A549 treated with Mapracorat at 1 μM for 4 hours (cell line): ENCODE results near the gene KHSRP. TPM values are rescaled to one million over a fixed set of nuclear protein-coding genes. Genes with fewer than 3 reads are reported as not detected.

Source experiments
- total RNA-seq: library from RNA; stranded (reverse); fragments of 200-300 nt; extraction: Qiagen RNA extraction; gene quantifications from 5 replicates; pipeline ENCODE4 v1.2.3, GENCODE V29; 2022

KHSRP gene, protein sequence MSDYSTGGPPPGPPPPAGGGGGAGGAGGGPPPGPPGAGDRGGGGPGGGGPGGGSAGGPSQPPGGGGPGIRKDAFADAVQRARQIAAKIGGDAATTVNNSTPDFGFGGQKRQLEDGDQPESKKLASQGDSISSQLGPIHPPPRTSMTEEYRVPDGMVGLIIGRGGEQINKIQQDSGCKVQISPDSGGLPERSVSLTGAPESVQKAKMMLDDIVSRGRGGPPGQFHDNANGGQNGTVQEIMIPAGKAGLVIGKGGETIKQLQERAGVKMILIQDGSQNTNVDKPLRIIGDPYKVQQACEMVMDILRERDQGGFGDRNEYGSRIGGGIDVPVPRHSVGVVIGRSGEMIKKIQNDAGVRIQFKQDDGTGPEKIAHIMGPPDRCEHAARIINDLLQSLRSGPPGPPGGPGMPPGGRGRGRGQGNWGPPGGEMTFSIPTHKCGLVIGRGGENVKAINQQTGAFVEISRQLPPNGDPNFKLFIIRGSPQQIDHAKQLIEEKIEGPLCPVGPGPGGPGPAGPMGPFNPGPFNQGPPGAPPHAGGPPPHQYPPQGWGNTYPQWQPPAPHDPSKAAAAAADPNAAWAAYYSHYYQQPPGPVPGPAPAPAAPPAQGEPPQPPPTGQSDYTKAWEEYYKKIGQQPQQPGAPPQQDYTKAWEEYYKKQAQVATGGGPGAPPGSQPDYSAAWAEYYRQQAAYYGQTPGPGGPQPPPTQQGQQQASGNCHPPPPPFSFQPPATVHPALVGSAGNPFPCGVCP
- 182 to 207 TPM (median 198 TPM) in 5 replicates for total RNA-seq

GRCh38 chr19:6424195-6424938, at the start of gene KHSRP:
Gene KHSRP (minus strand): TSS chr19:6424811. CDS start chr19:6424701, 110 bp downstream.

DNA sequence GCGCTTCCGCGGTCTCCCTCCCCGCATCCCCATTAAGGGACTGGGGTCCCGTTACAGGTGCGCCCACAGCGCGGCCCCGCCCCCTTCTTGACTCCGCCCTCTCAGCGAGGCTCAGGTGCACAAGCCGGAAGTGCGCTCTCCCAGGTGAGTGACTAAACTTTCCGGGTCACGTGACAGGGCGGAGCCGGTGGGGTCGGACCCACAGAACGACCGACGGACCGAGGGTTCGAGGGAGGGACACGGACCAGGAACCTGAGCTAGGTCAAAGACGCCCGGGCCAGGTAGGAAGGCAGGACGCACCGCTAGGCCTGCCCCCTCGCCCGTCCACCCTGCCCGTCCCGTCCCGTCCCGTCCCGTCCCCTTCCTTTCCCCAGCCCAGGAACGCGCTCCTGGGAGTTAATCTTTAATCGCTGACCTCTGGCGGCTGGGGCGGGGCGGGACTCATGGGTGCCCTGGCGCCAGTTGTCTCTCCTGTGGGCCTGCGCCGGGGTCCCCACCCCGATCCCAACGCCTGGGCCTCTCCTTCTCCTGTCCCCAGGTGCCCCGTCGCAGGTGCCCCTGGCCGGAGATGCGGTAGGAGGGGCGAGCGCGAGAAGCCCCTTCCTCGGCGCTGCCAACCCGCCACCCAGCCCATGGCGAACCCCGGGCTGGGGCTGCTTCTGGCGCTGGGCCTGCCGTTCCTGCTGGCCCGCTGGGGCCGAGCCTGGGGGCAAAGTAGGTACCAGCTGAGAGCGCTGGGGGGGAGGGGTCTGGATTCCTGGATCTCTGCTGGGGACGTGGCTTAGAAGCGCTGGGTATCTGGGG, 39.7 kb upstream of the KHSRP start, which contains the start of gene CRB3:
CRB3 (plus strand) TSS at position 202 of the 804 bp plus-strand sequence; CDS start at position 633, 431 bp downstream.

GRCh38 chr19:6459262-6460098, 34.9 kb upstream of the KHSRP start, which contains the start of gene SLC25A23:
Gene SLC25A23 (minus strand): TSS chr19:6459792. CDS start chr19:6459628, 164 bp downstream.

DNA sequence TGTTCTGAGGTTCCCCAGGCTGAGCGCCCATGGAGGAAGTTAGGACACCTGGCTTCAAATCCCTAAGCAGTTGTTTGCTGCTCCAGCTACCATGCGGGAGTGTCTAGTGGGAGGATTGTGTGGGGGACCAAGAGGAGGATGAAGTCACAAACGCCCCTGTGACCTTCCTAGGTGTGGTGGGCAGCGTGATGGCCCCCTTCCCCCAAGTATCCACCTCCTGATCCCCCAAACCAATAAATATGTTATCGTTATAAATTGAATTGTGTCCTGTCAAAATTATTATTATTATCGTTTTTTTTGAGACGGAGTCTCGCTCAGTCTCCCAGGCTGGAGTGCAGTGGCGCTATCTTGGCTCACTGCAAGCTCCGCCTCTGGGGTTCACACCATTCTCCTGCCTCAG, 9.1 kb upstream of the KHSRP start, which contains the start of gene SLC25A41:
SLC25A41 (minus strand) TSS at position 101 of the 400 bp plus-strand sequence; CDS start at position 31, 70 bp downstream.

GRCh38 chr19:6393074-6393982, 31.3 kb downstream of the KHSRP start, which contains the start of gene GTF2F1:
Gene GTF2F1 (minus strand): TSS chr19:6393164. CDS start chr19:6392995, 169 bp downstream.

GRCh38 chr19:6375411-6376010, 49.1 kb downstream of the KHSRP start, which contains the start of gene PSPN:
Gene PSPN (minus strand): TSS chr19:6375933. CDS start chr19:6375849, 84 bp downstream.

GRCh38 chr19:6372594-6373095, 52.0 kb downstream of the KHSRP start, which contains the start of gene ALKBH7:
Gene ALKBH7 (plus strand): TSS chr19:6372794. CDS start chr19:6372821, 27 bp downstream.

Other genes with a start within 250 kb of the KHSRP start
- gene MLLT1, start 144.8 kb downstream of the KHSRP start, total RNA-seq = 14.8 to 22.9 TPM (median 22.0 TPM) in 5 replicates
- gene ACER1, start 91.2 kb downstream of the KHSRP start, total RNA-seq = not detected in 5 replicates
- gene CLPP, start 63.3 kb downstream of the KHSRP start, total RNA-seq = 45.3 to 80.1 TPM (median 73.9 TPM) in 5 replicates
- 19.0 to 38.7 TPM (median 36.4 TPM) in 5 replicates for gene ALKBH7, start 52.0 kb downstream of the KHSRP start, total RNA-seq
- gene PSPN, start 48.9 kb downstream of the KHSRP start, total RNA-seq = 0.49 to 1.4 TPM (median 0.70 TPM) in 5 replicates
- 55.0 to 61.2 TPM (median 58.0 TPM) in 5 replicates for gene GTF2F1, start 31.6 kb downstream of the KHSRP start, total RNA-seq
- 0.11 to 0.20 TPM (median 0.17 TPM) in 4 of 5 replicates, not detected in the other for gene SLC25A41, start 9.0 kb upstream of the KHSRP start, total RNA-seq
- gene SLC25A23, start 35.0 kb upstream of the KHSRP start, total RNA-seq = 15.3 to 19.4 TPM (median 18.5 TPM) in 5 replicates
- 3.1 to 5.0 TPM (median 4.8 TPM) in 5 replicates for gene CRB3, start 39.5 kb upstream of the KHSRP start, total RNA-seq
- gene DENND1C, start 57.0 kb upstream of the KHSRP start, total RNA-seq = 0.22 to 0.33 TPM (median 0.24 TPM) in 5 replicates
- 6.0 to 7.6 TPM (median 6.5 TPM) in 5 replicates for gene TUBB4A, start 77.5 kb upstream of the KHSRP start, total RNA-seq
- gene TNFSF9, start 106.2 kb upstream of the KHSRP start, total RNA-seq = 2.9 to 6.0 TPM (median 4.5 TPM) in 5 replicates
- gene CD70, start 166.3 kb upstream of the KHSRP start, total RNA-seq = 14.3 to 24.3 TPM (median 22.8 TPM) in 5 replicates
- 0.06 to 0.14 TPM (median 0.10 TPM) in 4 of 5 replicates, not detected in the other for gene TNFSF14, start 245.3 kb upstream of the KHSRP start, total RNA-seq